Cardiac muscle cell (in vitro differentiated cells and primary cell): Measurements from ENCODE around the gene SYTL2. TPM values are rescaled to one million over a fixed set of nuclear protein-coding genes. Genes with fewer than 3 reads are reported as not detected.

Experiments
- DNase-seq, 2 donors: peaks; one replicate each; pipeline versions ENCODE4 v3.0.0 to v3.0.0-alpha.2; 2010 to 2017; ENCODE audit warnings: low read depth in 1 of 2, low spot score in 1 of 2
- H3K27ac ChIP-seq: fragments of 200-600 bp; sonication (generic); 2 replicates; pipeline ENCODE4 v1.5.1; 2016
- H3K27me3 ChIP-seq: fragments of 200-600 bp; sonication (generic); 2 replicates; pipeline ENCODE4 v1.6.0; 2016; ENCODE audit warnings: control low read depth
- H3K36me3 ChIP-seq: fragments of 200-600 bp; sonication (generic); 2 replicates; pipeline ENCODE4 v1.5.1; 2016; ENCODE audit warnings: control low read depth
- H3K4me1 ChIP-seq: fragments of 200-600 bp; sonication (generic); 2 replicates; pipeline ENCODE4 v1.8.1; 2017; ENCODE audit warnings: low read depth, mild to moderate bottlenecking, mixed run types
- H3K4me3 ChIP-seq: fragments of 200-600 bp; sonication (generic); 2 replicates; pipeline ENCODE4 v1.5.1; 2016; ENCODE audit warnings: mild to moderate bottlenecking
- H3K9me3 ChIP-seq: fragments of 200-600 bp; sonication (generic); 2 replicates; pipeline ENCODE4 v1.5.1; 2017; ENCODE audit warnings: low read depth, mild to moderate bottlenecking, control low read depth
- polyA plus RNA-seq: library from polyadenylated mRNA; unstranded; fragments of >200 nt; fragmentation: Nextera tagmentation; extraction: Ambion mirVana; gene quantifications from 2 replicates; pipeline ENCODE4 v1.2.1, GENCODE V29; 2016
- total RNA-seq: library from RNA; depleted of rRNA; stranded (reverse); fragments of >200 nt; gene quantifications from 2 replicates; pipeline ENCODE4 v1.2.3, GENCODE V29; 2016
- TF ChIP-seq, protein P1 (sequence below): IDR thresholded peaks from 2 replicates; pipeline ENCODE4 v1.5.1; 2012; ENCODE audit warnings: low read depth, mild to moderate bottlenecking, low read length

The SYTL2 gene
- total and polyA plus RNA-seq, 2 experiments from 2014 or later, result 1.7 to 4.1 TPM

DNA sequence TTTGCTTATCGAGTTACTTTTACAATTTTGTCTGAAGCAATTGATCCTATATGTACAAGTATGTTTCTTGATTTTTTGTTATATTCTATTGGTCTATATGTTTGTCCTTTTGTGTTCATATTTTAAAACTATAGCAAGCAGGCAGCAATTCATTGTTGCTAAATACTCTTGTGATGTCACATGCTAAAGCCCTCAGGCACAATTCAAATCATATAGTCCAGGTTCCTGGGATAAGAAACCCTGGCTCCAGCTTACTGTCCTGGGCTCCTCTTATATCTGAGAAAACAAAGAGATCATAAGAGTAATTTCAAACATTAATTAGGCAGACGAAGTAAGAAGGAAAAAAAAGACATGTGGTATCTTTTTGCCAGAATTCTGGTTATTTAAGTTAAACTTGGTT lies 37.6 kb upstream of the SYTL2 start:
- H3K4me1 ChIP-seq, result no peaks in the 10 kb centered on the region
- no peak for DNase-seq
- H3K27me3 ChIP-seq, result no peaks in the 10 kb centered on the region
- no peak overlapping the region for H3K27ac ChIP-seq
- H3K4me3 ChIP-seq, result no peak overlapping the region
- H3K36me3 ChIP-seq, result no peaks in the 10 kb centered on the region
- TF ChIP-seq, protein P1, sequence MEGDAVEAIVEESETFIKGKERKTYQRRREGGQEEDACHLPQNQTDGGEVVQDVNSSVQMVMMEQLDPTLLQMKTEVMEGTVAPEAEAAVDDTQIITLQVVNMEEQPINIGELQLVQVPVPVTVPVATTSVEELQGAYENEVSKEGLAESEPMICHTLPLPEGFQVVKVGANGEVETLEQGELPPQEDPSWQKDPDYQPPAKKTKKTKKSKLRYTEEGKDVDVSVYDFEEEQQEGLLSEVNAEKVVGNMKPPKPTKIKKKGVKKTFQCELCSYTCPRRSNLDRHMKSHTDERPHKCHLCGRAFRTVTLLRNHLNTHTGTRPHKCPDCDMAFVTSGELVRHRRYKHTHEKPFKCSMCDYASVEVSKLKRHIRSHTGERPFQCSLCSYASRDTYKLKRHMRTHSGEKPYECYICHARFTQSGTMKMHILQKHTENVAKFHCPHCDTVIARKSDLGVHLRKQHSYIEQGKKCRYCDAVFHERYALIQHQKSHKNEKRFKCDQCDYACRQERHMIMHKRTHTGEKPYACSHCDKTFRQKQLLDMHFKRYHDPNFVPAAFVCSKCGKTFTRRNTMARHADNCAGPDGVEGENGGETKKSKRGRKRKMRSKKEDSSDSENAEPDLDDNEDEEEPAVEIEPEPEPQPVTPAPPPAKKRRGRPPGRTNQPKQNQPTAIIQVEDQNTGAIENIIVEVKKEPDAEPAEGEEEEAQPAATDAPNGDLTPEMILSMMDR, result no peak
- no peaks in the 10 kb centered on the region for H3K9me3 ChIP-seq

GRCh38 chr11:85848006-85848405 lies 37.1 kb upstream of the SYTL2 start:
- no peak for DNase-seq

DNA sequence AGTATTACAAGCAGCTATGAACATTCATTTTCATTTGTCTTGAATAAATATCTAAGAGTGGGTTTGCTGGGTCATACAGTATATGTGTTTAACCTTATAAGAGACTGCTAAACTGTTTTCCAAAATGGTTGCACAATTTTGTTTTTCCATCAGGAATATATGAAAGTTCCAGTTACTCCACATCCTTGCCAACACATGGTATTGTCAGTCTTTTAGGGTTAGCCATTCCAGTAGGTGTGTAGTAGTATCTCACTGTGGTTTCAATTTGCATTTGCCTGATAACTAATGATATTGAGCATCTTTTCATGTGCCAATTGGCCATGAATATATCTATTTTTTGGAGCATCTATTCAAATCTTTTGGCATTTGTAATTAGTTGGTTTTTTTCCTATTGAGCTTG lies 36.5 kb upstream of the SYTL2 start:
- no peak for DNase-seq

More at GRCh38 chr11:85848006-85848405, 37.1 kb upstream of the SYTL2 start:
- H3K4me1 ChIP-seq, result no peaks in the 10 kb centered on the region
- TF ChIP-seq, protein P1, result no peak
- H3K27me3 ChIP-seq, result no peaks in the 10 kb centered on the region
- no peaks in the 10 kb centered on the region for H3K9me3 ChIP-seq
- H3K27ac ChIP-seq, result no peak overlapping the region
- no peaks in the 10 kb centered on the region for H3K36me3 ChIP-seq
- no peak overlapping the region for H3K4me3 ChIP-seq

DNA sequence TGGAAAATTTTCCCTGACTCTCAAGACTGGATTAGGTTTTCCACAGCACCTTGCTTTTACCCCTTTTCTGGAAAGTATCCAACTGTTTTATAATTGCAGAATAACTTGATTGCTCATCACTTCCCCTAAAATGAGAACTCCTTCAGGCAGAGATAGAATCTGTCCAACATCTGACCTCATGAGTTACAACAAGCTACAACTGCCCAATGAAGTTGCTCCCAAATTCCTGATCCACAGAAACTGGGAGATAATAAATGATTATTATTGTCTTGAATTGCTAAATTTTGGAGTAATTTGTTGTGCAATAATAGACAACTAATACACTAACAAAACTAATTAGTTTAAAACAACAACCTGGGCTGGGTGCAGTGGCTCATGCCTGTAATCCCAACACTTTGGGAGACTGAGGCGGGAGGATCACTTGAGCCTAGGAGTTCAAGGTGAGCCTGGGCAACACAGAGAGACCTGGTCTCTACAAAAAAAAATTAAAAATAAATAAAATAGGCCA lies 34.2 kb upstream of the SYTL2 start:
- no peak overlapping the region for H3K4me3 ChIP-seq
- H3K36me3 ChIP-seq, result no peaks in the 10 kb centered on the region
- TF ChIP-seq, protein P1, result no peak
- no peak overlapping the region for H3K27ac ChIP-seq
- DNase-seq, result peak in 1 of 2 donors; percentile 20
- no peaks in the 10 kb centered on the region for H3K27me3 ChIP-seq
- H3K9me3 ChIP-seq, result no peaks in the 10 kb centered on the region
- no peaks in the 10 kb centered on the region for H3K4me1 ChIP-seq

More for the DNA sequence above, 36.5 kb upstream of the SYTL2 start:
- Histone ChIP-seq H3K36me3 (no peaks in the 10 kb centered on the region), H3K4me1 (no peaks in the 10 kb centered on the region), H3K27ac (no peak overlapping the region), H3K9me3 (no peaks in the 10 kb centered on the region), H3K4me3 (no peak overlapping the region), H3K27me3 (no peaks in the 10 kb centered on the region)
- TF ChIP-seq, protein P1, result no peak

DNA sequence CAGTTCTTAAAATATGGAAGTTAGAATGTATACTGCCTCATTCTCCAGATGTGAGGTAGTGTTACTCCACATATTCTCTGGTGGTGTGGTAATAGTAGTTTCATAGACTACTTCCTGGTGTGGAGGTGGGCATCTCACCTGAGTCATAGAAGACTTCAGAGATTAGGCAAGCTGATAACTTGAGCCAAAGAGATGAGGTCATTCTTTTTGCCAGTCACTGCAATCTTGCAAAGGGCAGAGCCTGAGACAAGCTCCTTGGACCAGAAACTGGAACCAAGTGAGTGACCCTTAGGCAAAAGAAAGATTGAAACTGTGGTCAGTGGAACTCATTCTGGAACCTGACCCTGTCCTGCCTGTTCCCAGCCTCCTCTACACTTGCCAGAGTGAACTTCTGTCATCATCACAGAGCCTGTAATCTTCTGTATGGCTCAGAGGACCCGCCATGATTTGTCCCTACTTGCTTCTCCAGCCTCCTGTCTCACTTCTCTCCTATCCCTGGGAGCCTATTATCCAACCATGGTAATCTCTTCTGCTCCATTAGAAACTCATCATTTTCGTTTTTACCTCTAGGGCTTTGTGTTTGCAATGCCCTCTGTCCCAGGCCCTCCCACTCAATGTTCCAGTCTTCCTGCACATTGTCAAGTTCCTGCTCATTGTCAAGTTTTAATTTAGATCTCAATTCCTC lies 33.6 kb upstream of the SYTL2 start:
- no peak overlapping the region for H3K27ac ChIP-seq
- no peak for DNase-seq

More for the DNA sequence above, 33.6 kb upstream of the SYTL2 start:
- TF ChIP-seq, protein P1, result no peak
- no peaks in the 10 kb centered on the region for H3K9me3 ChIP-seq
- H3K4me3 ChIP-seq, result no peak overlapping the region
- H3K4me1 ChIP-seq, result no peaks in the 10 kb centered on the region
- H3K27me3 ChIP-seq, result no peaks in the 10 kb centered on the region
- H3K36me3 ChIP-seq, result no peaks in the 10 kb centered on the region
